ENCODE results near the gene DCLK1. TPM values are rescaled to one million over a fixed set of nuclear protein-coding genes. Genes with fewer than 3 reads are reported as not detected.

DCLK1 gene
- total RNA-seq, 1 donor from 2014 or later, result 36.1 TPM

GRCh38 chr13:35964863-35965180 is 166.4 kb downstream of the DCLK1 start:
- H3K27ac ChIP-seq, result peak overlapping the region; percentile 36
- intact Hi-C loops (cut with DNase I), result no loop called here

DNA sequence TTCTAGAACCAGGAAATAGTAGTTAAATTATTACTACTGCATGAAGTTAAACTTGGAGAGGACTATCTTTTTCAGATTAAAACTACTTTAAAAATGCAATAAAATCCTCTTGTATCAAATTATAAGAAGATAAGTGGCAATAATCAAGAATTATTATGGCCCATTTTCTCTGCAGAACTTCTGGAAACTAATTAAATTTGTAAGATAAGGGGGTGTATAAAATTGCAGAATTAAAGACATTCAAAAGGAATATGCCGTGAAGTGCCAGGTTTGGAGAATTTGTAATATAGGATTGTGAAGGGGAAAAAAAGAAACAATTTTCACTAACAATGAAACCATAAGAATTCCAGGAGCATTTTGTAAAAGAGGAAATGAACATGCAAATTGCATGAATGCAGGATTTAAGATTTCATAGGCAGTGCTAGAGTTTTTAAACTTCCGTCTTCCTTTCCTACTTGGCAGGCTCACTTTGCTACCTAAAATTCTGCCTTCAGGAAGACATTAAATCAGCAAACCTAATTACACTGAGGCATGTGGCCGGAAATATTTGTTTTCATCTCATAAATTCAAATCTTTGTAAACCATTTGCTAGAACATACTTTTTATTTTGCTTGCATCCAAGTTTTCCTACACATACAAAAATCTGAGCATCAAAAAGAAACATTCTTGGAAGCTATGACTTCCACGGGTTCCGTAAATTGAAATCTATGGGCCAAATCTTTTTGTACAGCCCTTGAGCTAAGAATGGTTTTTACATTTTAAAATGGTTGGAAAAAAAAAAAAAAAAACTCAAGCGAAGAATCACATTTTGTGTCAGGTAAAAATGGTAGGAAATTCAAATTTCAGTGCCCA is 166.9 kb downstream of the DCLK1 start:
- H3K36me3 ChIP-seq, result no peaks in the 10 kb centered on the region
- no peak overlapping the region for H3K4me3 ChIP-seq
- intact Hi-C loops (cut with DNase I), result no loop called here
- no peaks in the 10 kb centered on the region for H3K9me3 ChIP-seq
- H3K27me3 ChIP-seq, result no peaks in the 10 kb centered on the region
- DNase-seq (ENCODE audit: extremely low spot score in 2 of 2), result no peak
- peaks cover 10% of the 10 kb centered on the region for H3K4me1 ChIP-seq
- peak overlapping the region; percentile 36 for H3K27ac ChIP-seq
- TF ChIP-seq, protein P1, sequence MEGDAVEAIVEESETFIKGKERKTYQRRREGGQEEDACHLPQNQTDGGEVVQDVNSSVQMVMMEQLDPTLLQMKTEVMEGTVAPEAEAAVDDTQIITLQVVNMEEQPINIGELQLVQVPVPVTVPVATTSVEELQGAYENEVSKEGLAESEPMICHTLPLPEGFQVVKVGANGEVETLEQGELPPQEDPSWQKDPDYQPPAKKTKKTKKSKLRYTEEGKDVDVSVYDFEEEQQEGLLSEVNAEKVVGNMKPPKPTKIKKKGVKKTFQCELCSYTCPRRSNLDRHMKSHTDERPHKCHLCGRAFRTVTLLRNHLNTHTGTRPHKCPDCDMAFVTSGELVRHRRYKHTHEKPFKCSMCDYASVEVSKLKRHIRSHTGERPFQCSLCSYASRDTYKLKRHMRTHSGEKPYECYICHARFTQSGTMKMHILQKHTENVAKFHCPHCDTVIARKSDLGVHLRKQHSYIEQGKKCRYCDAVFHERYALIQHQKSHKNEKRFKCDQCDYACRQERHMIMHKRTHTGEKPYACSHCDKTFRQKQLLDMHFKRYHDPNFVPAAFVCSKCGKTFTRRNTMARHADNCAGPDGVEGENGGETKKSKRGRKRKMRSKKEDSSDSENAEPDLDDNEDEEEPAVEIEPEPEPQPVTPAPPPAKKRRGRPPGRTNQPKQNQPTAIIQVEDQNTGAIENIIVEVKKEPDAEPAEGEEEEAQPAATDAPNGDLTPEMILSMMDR (IDR thresholded peaks at IDR 0.05), result no peak
- no peak for TF ChIP-seq POLR2AphosphoS5 (IDR thresholded peaks at IDR 0.05; ENCODE audit: insufficient read depth in 1 of 2, low read depth in 1 of 2)
- no peak for TF ChIP-seq POLR2A (IDR thresholded peaks at IDR 0.05)

More at GRCh38 chr13:35964863-35965180, 166.4 kb downstream of the DCLK1 start:
- Histone ChIP-seq H3K4me1 (peaks cover 10% of the 10 kb centered on the region), H3K27me3 (no peaks in the 10 kb centered on the region), H3K9me3 (no peaks in the 10 kb centered on the region), H3K36me3 (no peaks in the 10 kb centered on the region), H3K4me3 (no peak overlapping the region)
- TF ChIP-seq, protein P1 (IDR thresholded peaks at IDR 0.05), result no peak
- TF ChIP-seq POLR2AphosphoS5 (IDR thresholded peaks at IDR 0.05; ENCODE audit: insufficient read depth in 1 of 2, low read depth in 1 of 2) (no peak), POLR2A (IDR thresholded peaks at IDR 0.05) (no peak)
- no peak for DNase-seq (ENCODE audit: extremely low spot score in 2 of 2)

DNA sequence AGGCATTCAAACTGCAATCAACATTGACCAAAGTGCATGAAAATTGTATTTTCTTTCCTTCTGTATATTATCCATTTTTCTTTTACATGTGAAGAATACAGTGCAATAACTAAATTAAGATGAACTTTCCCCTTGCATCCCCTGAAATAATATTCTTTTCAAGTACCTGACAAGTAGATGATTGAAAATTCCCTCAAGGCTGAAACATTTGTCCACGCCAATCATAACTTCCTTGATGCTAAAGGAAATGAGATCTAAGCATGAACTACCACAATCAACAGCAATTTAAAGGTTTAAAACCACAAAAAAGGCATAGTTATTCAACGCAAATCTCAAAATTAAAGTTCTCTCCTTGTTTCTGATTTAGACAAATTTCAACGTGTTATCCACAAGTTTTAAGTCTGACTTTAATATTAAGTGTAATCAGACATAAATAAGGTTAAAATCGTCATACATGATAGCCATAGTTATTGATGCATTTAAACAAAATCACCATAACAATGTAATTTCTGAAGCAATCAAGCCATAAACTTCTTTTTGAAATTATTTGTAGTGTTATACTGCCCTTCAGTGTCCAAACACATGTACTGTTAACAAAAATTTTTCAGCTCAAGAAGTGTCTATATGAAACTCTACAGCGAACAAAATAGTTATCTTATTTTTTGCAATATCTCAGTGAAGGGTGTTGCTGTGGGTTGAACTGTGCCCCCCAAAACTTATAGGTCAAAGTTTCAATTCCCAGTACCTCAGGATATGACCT is 169.5 kb downstream of the DCLK1 start:
- no peaks in the 10 kb centered on the region for H3K27me3 ChIP-seq
- intact Hi-C loops (cut with DNase I), result no loop called here
- TF ChIP-seq, protein P1 (IDR thresholded peaks at IDR 0.05), result peak in 1 of 3 experiments; percentile 24
- TF ChIP-seq POLR2AphosphoS5 (IDR thresholded peaks at IDR 0.05; ENCODE audit: insufficient read depth in 1 of 2, low read depth in 1 of 2) (no peak), POLR2A (IDR thresholded peaks at IDR 0.05) (no peak)
- no peaks in the 10 kb centered on the region for H3K36me3 ChIP-seq
- H3K27ac ChIP-seq, result no peak overlapping the region
- peaks cover 10% of the 10 kb centered on the region for H3K4me1 ChIP-seq
- no peak overlapping the region for H3K4me3 ChIP-seq
- H3K9me3 ChIP-seq, result no peaks in the 10 kb centered on the region
- DNase-seq (ENCODE audit: extremely low spot score in 2 of 2), result no peak

GRCh38 chr13:35961002-35961401 is 170.2 kb downstream of the DCLK1 start:
- TF ChIP-seq POLR2AphosphoS5 (IDR thresholded peaks at IDR 0.05; ENCODE audit: insufficient read depth in 1 of 2, low read depth in 1 of 2) (no peak), POLR2A (IDR thresholded peaks at IDR 0.05) (no peak)
- TF ChIP-seq, protein P1 (IDR thresholded peaks at IDR 0.05), result no peak
- Histone ChIP-seq H3K36me3 (no peaks in the 10 kb centered on the region), H3K27ac (no peak overlapping the region), H3K4me3 (no peak overlapping the region), H3K4me1 (peaks cover 10% of the 10 kb centered on the region), H3K9me3 (no peaks in the 10 kb centered on the region), H3K27me3 (no peaks in the 10 kb centered on the region)
- no peak for DNase-seq (ENCODE audit: extremely low spot score in 2 of 2)
- intact Hi-C loops (cut with DNase I), result no loop called here

Data from vagina (tissue), 2 donors.